ENCODE data around the gene RUNX1.

The RUNX1 gene

GRCh38 chr21:34825101-34825500, 224.0 kb downstream of the RUNX1 start:
- DNase-seq (ENCODE audit: low read depth): no peak

DNA sequence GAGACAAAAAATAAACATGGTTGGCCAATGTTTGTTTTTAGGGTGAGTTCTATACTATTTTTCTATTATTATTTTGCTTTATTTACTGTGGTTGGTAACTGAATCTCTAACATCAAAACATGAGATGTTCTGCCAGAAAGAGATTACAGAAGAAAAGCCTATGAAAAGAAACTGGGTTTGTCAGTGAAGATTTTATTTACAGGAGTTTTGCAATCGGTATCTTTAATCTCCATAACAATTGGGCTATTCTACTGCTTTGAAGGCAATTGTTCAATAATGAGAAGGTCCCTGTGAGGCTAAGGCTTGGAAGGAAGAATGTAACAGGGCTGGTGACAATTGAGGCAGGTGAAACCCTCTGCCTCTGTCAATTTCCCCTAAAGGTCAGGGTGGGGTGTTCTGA, 224.8 kb downstream of the RUNX1 start:
- DNase-seq (ENCODE audit: low read depth): no peak

DNA sequence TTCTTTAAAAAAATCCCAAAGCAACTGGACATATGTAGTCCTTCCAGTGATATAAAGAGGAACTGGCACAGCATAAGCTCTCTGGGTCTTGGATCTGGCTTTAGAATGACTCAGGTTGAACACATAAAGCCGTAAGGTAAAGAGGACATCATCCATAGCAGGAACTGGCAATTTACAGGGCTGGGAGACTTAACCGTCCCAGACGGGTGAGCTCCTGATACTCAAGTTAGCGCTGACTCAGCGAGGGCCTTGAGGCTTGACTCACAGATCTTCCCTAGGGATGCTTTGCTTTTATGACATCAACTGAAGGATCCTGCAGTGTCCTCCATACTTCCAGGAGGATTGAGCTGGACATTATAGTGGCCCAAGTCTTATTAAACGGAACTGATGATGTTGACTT, 226.2 kb downstream of the RUNX1 start:
- DNase-seq (ENCODE audit: low read depth): no peak

DNA sequence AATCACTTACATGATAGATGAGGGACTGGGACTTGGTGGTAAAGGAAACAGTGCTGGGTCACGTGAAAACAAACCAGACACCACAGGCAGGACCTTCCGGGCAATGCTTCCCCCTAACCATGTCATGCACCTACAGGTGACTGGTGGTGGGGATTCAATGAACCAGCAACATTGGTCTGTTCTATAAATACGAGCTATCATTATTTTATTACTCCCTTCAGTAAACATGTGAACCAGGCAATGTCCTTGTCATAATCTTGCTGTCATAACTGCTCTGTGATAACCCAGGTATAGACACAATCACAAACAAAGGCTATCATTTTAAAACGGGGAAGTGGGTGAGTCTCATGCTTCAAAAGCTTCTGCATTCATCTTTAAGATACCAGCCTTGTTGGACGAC, 226.9 kb downstream of the RUNX1 start:
- DNase-seq (ENCODE audit: low read depth): no peak

- DNase-seq (ENCODE audit: low read depth): no peak
Observed at GRCh38 chr21:34821717-34822116, 227.4 kb downstream of the RUNX1 start.

- no peak for DNase-seq (ENCODE audit: low read depth)
Observed at GRCh38 chr21:34820051-34820450, 229.1 kb downstream of the RUNX1 start.

- no peak for DNase-seq (ENCODE audit: low read depth)
Observed at GRCh38 chr21:34819357-34819999, 229.6 kb downstream of the RUNX1 start.

DNA sequence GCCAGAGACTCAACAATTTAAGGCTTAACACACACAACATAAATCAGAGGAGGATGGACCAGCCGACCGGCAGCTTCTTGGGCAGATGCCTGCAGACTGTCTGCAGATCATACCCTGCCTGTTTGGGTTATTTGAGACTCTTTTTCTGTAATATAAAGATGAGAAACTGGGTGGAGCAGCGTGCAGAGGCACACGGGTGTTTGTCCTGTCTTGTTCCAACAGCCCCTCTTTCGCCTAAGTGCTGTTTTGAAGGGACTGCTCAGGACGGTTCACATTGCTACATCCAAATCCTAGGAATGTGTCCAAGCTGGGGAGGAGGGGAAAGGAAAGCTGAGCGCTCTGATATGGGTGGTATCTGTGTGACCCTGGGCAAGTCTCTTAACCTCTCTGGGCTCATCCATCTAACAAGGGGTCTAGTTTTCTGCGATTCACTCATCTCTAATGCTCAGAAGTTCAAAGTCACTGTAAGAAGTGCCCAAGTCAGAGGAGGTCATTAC, 230.4 kb downstream of the RUNX1 start:
- no peak for DNase-seq (ENCODE audit: low read depth)

GRCh38 chr21:34817821-34818661, 231.1 kb downstream of the RUNX1 start:
- no peak for DNase-seq (ENCODE audit: low read depth)

GRCh38 chr21:34815831-34816705, 233.0 kb downstream of the RUNX1 start:
- no peak for DNase-seq (ENCODE audit: low read depth)

DNA sequence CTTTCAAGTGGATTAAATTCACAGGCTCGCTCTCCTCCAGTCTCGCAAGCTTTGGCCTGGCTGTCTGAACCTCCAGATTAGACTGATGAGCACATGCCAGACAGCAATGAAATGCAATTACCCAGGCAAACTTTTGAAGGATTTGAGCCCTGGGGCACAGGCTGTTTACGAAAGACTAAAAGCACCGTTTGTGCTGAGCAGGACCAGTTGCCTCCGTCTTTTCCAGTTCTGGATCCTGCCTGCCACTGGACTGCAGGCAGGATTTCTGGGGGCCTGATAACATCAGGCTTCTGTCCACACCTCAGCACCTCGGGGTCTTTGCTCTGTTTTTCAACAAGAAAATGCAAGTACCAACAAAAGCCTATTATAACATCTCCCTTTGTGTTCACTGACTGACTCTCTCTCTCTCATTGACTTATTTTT, 234.6 kb downstream of the RUNX1 start:
- no peak for DNase-seq (ENCODE audit: low read depth)

DNA sequence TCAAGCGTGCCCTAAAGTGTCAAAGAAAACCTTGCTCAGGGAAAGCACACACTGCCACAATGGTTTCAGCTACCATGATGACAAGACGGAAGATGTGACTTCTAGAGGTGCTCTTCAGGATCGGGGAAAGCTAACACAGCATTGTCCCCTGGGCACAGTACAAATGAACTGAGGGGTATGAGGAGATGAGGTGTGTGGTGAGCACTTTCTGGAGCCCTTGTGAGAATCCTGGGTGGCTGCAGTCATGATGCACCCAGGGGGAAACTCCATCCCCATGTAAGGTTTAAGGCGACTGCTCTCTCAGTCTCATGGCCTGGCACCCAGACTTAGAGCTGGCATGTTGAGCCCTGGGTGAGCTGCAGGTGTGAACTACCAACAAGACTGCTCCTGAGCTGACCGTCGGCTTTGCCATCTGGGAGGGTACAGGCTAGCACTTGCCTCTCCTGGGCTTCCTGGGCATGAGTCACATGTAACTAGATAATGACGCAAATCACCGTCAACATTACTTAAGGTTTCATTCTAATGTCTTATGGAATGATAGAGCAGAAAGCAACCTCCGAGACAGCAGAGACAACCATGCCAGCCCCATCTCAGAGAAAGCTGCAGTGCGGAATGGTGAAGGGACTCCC, 235.7 kb downstream of the RUNX1 start:
- no peak for DNase-seq (ENCODE audit: low read depth)

- no peak for DNase-seq (ENCODE audit: low read depth)
Observed at GRCh38 chr21:34812504-34813265, 236.4 kb downstream of the RUNX1 start.

DNA sequence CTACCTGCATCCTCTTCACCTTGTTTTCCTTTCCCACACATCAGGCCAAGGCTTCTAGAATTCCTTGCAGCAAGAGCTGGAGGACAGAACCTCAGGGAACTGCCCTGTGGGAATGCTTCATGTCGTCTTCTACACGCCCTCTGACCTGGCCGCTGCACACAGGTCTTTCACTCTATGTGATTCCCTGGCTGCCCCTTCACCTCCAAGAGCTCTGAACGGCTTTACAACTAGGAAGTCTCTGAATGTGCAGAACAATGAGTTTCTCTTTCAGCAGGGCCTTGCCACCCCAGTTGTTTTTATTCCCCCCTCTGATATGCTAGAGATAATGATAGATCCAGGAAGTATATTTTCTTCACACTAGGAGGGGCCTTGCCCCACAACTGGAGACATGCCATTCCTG, 237.7 kb downstream of the RUNX1 start:
- no peak for DNase-seq (ENCODE audit: low read depth)

DNA sequence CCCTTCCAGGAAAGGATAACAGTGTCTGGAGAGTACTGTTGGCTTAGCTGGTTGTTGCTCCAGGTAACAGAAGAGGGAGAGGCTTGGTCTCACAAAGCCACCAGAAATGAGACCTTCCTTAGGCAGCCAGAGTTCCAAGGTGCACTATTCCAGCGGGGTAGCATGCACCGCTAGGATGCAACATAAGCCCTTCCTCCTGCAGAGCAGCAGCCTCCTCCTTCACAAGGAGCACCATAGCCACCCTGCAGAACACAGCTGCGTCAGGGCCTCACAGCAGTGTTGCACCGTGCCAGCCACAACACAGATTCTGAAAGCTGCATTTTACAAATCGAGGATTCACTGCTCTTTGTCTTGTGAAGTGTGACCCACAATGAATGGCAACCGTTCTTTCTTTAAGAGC, 238.3 kb downstream of the RUNX1 start:
- DNase-seq (ENCODE audit: low read depth): no peak

GRCh38 chr21:34809822-34810221, 239.3 kb downstream of the RUNX1 start:
- no peak for DNase-seq (ENCODE audit: low read depth)

DNA sequence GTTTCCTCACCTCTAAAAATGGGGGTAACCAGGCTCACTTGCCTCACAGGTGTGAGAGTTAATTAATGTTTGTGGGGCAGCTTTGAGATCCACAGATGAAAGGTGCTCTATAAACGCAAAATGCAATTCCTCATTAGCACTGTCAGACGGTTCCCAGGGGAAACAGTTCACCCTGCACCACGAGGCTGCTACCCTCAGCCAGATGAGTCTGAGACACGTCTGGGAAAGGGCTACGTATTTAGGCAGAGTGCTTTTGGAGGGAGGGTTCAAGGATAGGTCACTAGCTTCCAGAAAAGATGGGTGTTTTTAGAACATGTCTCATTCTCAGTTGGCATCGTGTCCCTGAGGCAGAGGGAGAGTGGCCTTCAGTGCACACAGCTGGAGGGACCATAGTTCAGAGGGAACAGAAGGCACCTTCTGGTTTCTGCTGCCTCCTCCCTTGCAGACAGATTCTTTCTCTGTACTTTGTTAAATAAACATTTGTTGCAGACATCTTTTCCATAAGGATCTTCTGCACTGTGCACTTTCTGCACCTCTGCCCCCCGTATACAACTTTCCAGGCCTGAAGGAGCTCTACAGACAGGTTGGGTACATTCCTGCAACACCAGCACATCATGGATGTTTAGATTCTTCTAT, 240.4 kb downstream of the RUNX1 start:
- DNase-seq (ENCODE audit: low read depth): no peak

DNA sequence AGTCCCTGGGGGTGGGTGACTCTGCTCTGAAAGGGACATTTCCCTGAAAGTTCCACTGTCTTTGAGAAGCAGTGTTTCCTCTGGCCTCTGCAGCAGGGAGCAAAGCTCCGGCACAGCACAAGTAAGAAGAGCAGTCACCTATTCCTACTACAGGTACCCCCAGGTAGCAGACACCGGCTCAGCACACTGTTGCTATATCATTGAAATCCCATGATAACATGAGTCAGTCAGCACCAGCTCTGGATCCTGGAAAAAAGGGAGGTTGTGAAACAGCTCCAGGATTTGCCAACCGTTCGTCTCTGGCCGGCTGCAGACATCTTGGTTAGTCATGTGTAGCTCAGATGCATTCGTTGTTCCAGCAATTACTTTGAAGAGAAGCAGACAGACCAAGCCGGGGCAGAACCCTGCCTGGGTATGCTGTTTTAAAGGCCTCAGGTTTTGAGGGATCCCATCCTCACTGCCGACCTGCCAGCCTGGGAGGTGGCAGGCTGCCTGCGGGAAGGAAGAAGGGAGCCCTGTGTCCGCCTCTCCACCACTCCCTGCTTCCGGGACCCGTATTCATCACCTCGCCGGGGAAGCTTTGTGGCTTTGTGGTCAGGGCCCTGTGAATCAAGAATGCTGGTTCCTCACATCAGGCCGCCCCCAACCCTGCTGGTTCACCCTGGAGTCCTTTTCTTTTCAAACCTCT, 241.1 kb downstream of the RUNX1 start:
- peak; percentile 25 for DNase-seq (ENCODE audit: low read depth)

DNA sequence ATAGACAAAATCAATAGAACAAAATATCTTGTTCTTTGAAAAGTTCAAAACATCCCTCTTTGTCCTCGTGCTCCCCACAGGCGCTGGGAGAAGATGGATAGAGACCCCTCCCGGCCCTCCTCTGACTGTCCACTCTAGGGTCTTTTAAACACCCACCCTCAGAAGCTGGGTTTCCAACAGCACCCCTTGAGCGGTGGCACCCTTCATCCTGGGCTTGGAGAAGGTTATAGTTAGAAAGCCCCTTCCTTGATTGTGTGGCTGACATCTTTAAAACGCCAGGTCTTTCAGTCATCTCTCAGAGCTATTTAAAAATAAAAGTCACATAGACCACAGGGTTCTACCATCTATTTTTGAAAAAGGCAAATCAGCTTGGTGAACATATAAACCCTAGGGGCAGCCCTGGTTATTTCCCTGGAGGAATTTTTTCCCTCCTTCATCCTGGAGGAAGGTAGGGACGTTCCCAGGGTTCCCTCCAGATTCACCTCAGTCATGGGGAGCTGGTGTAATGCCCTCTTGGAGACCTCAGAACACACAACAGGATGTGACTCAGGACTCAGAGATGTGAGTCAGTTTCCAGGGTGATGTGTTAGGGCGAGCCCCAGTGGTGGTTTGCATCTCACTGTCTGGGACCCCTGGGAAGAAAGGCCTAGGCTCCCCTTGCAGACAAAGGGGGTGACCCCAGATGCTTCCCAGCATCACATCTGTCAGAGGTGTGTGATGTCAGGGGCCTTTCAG, 241.8 kb downstream of the RUNX1 start:
- DNase-seq (ENCODE audit: low read depth): peak; percentile 35

Measured in activated T-cell treated with anti-CD3 and anti-CD28 coated beads for 1 hour (primary cell).